Choroid plexus epithelial cell (primary cell): ENCODE measurements around the gene DMRT3.

Experiments
- DNase-seq: peaks from one replicate; pipeline ENCODE4 v3.0.0-alpha.2; 2010; ENCODE audit warnings: low read depth
- H3K4me3 ChIP-seq: 2 replicates; pipeline ENCODE4 v1.5.1; 2011; ENCODE audit warnings: low read depth, mild to moderate bottlenecking, control low read depth, low read length, moderate library complexity
- CTCF ChIP-seq: conservative IDR thresholded peaks from 2 replicates; pipeline ENCODE4 v1.5.1; 2011; ENCODE audit warnings: low read depth, mild to moderate bottlenecking, control low read depth, inconsistent platforms, low read length, moderate library complexity

DMRT3 gene, protein sequence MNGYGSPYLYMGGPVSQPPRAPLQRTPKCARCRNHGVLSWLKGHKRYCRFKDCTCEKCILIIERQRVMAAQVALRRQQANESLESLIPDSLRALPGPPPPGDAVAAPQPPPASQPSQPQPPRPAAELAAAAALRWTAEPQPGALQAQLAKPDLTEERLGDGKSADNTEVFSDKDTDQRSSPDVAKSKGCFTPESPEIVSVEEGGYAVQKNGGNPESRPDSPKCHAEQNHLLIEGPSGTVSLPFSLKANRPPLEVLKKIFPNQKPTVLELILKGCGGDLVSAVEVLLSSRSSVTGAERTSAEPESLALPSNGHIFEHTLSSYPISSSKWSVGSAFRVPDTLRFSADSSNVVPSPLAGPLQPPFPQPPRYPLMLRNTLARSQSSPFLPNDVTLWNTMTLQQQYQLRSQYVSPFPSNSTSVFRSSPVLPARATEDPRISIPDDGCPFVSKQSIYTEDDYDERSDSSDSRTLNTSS

GRCh38 chr9:976258-976942 lies at the start of gene DMRT3:
DMRT3 (plus strand) TSS chr9:976655; CDS start chr9:977002, 347 bp downstream.
- DNase-seq = no peak
- no peak for TF ChIP-seq CTCF
- no peak within 1 kb of the TSS for H3K4me3 ChIP-seq

DNA sequence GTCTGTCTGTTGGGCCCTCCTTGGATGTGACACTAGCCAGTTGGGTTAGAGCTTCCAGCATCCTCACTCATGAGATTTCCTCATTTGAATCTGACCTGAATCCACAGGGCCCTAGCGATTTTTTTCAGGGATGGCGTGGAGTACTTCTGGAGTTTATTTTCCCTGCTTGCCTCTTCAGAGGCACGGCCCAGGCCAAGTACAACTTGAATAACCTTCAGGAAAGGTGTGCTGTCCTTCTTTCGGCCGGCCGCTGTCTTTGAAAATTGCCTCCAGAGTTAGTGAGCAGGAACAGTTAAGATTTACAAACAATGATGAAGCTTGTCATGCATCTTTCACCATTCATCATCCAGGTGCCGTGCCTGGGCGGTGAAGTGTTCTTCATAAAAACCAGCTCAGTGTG lies 49.5 kb upstream of the DMRT3 start:
- TF ChIP-seq CTCF = no peak
- no peak for DNase-seq
- no peak overlapping the region for H3K4me3 ChIP-seq

DNA sequence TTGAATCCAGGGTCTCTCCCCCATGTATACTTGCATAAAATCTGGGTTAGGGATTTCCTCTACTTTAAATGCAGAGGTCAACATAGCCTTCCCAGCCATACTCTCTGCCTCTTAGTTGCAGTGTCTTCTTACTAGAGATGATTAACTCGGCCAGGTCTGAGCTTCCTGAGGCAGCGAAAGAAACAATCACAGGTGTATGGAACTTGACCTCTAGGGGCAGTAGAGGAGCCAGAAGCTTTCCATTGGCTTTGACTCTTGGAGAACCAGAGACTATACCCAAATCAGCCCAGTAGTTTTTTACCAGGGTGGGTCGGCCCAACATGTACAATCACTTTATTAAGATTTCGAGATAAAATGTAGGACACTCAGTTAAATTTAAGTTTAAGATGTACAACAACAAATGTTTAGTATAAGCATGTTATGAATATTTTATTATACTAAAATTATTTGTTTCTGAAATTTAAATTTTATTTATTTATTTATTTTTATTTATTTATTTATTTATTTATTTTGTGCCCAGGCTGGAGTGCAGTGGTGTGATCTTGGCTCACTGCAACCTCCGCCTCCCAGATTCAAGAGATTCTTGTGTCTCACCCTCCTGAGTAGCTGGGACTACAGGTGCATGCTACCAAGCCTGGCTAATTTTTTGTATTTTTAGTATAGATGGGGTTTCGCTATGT lies 48.0 kb upstream of the DMRT3 start:
- peak; percentile 17 for TF ChIP-seq CTCF
- no peak for DNase-seq
- no peak overlapping the region for H3K4me3 ChIP-seq

DNA sequence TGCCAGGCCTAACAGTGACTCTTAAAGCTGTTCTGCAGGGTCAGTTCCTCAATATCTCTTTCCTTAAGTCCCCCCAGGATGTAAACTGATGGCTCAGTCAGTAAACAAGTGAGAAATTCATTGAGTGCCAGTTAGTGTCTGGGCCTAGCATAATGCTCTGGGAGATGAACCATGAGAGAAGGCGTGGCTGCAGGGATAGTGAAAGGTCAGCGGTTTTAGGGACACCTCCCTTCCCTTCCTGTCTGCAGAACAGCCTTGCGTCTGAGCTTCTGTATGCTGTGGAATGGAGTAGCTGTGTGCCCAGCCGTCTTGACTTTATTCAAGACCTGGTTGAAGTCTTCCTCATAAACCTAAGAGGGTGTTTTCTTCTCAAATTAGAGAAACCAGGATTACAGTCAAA lies 46.7 kb upstream of the DMRT3 start:
- no peak for DNase-seq
- TF ChIP-seq CTCF = no peak
- no peak overlapping the region for H3K4me3 ChIP-seq

DNA sequence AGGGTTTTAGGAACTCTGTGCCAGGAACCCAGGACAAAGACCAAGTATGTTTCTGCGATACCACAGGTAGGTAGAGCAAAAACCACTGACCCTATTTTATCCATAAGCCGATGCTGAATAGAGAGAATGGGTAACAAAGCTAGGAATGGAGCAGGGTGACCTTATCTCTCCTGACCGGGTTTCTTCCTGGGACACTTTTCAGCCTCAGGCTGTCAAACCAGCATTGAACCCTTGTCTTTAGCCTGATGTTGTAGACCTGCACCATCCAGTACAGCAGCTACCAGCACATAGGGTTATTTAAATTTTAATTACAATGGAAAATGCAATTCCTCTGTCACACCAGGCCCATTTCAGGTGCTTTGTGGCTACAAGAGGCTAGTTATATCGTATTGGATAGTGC lies 43.1 kb upstream of the DMRT3 start:
- no peak for DNase-seq
- TF ChIP-seq CTCF = no peak
- no peak overlapping the region for H3K4me3 ChIP-seq

DNA sequence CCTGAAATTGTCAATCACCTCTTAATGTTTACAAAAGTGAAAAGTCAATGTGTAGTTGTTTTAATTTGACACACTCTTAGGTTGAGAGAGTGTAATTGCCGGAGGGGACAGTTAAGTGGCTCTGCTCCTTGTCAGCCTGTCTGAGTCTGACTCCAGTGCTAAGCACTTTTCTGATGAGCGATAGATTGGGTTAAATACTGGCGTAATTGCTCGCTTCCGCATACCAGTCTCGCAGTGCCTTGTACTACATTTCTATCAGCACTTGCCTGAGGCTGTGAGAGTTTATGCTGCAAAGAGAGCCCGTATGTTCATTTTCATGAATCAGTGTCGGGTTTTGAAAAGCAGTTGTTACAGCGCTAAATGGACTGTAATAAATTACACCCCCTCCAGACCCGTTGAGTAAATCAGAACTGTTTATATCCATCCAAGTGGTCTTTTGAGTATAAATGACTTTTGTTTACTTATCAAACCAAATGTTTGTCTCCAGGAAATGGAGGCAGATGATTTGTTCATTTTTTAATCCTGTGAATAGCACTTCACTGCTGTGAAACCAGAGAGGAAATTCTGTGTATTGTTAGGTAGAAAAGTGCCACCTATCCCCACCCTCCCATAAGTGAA lies 41.0 kb upstream of the DMRT3 start:
- no peak for TF ChIP-seq CTCF
- DNase-seq = peak; percentile 1
- H3K4me3 ChIP-seq = no peak overlapping the region
